Measurements from ENCODE around the gene HFE. TPM values are rescaled to one million over a fixed set of nuclear protein-coding genes. Genes with fewer than 3 reads are reported as not detected.

Gene HFE
- total and polyA plus RNA-seq, 2 of the 13 experiments (the other 11 are each of a cell fraction or from before 2014, with no cell fraction given), result 3.7 to 6.3 TPM

DNA sequence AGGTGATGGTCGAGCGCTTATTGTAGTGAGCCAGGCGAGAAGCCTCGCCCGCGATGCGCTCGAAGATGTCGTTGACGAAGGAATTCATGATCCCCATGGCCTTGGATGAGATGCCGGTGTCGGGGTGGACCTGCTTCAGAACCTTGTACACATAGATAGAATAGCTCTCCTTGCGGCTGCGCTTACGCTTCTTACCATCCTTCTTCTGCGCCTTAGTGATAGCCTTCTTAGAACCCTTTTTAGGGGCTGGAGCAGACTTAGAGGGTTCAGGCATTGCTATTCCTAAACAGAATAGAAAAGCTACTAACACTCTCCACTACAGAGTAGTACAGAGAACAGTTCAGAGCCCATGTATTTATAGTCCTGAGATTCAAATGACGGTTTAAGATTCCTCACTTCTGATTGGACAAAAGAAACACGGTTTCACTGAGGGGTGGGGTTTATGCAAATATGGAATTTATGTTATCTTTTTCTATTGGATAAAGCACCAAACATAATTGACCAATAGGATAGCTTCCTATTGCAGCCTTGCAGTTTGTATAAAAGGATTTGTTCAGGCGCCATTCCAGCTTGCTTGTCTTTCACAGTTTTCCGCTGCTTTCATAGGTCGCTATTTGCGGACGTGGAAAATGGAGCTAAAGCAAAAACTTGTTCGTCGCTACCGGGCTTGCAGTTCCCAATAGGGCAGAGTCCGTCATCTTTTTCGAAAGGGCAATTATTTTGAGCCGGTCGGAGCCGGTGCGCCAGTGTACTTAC, 43.7 kb upstream of the HFE start (continued):
- TF ChIP-seq HNRNPLL (IDR thresholded peaks at IDR 0.05; ENCODE audit: low read depth, low read length, poor library complexity, severe bottlenecking) (no peak), MAFG (CRISPR knock-in tag; IDR thresholded peaks at IDR 0.05) (no peak), CREB1 (IDR thresholded peaks at IDR 0.05) (peak; percentile 29; the same call in 1 of the 2 replicates), CREB1 (CRISPR knock-in tag; IDR thresholded peaks at IDR 0.05) (peak; percentile 84), RCOR2 (CRISPR knock-in tag; IDR thresholded peaks at IDR 0.05) (no peak), ZNF7 (CRISPR knock-in tag; IDR thresholded peaks at IDR 0.05) (no peak), NCOA2 (CRISPR knock-in tag; IDR thresholded peaks at IDR 0.05) (no peak), NFE2 (CRISPR knock-in tag; IDR thresholded peaks at IDR 0.05) (no peak), TCF7 (IDR thresholded peaks at IDR 0.05; ENCODE audit: low read depth) (no peak), DPF2 (CRISPR knock-in tag; IDR thresholded peaks at IDR 0.05; ENCODE audit: borderline replicate concordance, low read depth) (no peak), ZNF780A (CRISPR knock-in tag; IDR thresholded peaks at IDR 0.05) (0 out of 2 replicates have a peak, but pooled peaks have one; percentile 15), PRDM15 (CRISPR knock-in tag; IDR thresholded peaks at IDR 0.05) (peak; percentile 35; the same call in 1 of the 2 replicates), ZNF30 (CRISPR knock-in tag; IDR thresholded peaks at IDR 0.05) (no peak), ZNF354B (CRISPR knock-in tag; IDR thresholded peaks at IDR 0.05) (no peak), WIZ (CRISPR knock-in tag; IDR thresholded peaks at IDR 0.05) (no peak), TOPORS (CRISPR knock-in tag; IDR thresholded peaks at IDR 0.05) (no peak), ZNF773 (CRISPR knock-in tag; IDR thresholded peaks at IDR 0.05; ENCODE audit: borderline replicate concordance) (no peak)
- TF ChIP-seq, protein P1, sequence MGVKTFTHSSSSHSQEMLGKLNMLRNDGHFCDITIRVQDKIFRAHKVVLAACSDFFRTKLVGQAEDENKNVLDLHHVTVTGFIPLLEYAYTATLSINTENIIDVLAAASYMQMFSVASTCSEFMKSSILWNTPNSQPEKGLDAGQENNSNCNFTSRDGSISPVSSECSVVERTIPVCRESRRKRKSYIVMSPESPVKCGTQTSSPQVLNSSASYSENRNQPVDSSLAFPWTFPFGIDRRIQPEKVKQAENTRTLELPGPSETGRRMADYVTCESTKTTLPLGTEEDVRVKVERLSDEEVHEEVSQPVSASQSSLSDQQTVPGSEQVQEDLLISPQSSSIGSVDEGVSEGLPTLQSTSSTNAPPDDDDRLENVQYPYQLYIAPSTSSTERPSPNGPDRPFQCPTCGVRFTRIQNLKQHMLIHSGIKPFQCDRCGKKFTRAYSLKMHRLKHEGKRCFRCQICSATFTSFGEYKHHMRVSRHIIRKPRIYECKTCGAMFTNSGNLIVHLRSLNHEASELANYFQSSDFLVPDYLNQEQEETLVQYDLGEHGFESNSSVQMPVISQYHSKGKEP (CRISPR knock-in tag; IDR thresholded peaks at IDR 0.05), result no peak; the same call in 1 of the 2 replicates
- TF ChIP-seq, protein P2, sequence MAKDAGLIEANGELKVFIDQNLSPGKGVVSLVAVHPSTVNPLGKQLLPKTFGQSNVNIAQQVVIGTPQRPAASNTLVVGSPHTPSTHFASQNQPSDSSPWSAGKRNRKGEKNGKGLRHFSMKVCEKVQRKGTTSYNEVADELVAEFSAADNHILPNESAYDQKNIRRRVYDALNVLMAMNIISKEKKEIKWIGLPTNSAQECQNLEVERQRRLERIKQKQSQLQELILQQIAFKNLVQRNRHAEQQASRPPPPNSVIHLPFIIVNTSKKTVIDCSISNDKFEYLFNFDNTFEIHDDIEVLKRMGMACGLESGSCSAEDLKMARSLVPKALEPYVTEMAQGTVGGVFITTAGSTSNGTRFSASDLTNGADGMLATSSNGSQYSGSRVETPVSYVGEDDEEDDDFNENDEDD (CRISPR knock-in tag; IDR thresholded peaks at IDR 0.05; ENCODE audit: borderline replicate concordance), result no peak
- TF ChIP-seq, protein P3, sequence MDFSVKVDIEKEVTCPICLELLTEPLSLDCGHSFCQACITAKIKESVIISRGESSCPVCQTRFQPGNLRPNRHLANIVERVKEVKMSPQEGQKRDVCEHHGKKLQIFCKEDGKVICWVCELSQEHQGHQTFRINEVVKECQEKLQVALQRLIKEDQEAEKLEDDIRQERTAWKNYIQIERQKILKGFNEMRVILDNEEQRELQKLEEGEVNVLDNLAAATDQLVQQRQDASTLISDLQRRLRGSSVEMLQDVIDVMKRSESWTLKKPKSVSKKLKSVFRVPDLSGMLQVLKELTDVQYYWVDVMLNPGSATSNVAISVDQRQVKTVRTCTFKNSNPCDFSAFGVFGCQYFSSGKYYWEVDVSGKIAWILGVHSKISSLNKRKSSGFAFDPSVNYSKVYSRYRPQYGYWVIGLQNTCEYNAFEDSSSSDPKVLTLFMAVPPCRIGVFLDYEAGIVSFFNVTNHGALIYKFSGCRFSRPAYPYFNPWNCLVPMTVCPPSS (IDR thresholded peaks at IDR 0.05), result no peak
